PC-9 (cell line): Measurements from ENCODE around the gene AGL. TPM values are rescaled to one million over a fixed set of nuclear protein-coding genes. Genes with fewer than 3 reads are reported as not detected.
"Not testable (repeated sequence)": the region's sequence is repeated elsewhere in the genome, so short reads cannot be mapped to it uniquely, and the experiment has no call there.

ENCODE experiments used
- BruUV-seq: library from RNA; stranded (reverse); fragments of 400-500 nt; replicated peaks from 2 replicates; lab custom pipeline; 2021; lab: Mats Ljungman, UMichigan
- CTCF ChIA-PET: fragments of 300-600 bp; sonication (Branson Sonifier 250); formaldehyde crosslinking; loops from one replicate; lab custom pipeline; 2022; ENCODE audit warnings: antibody characterized with exemption; lab: Charles Lee
- POLR2A ChIA-PET: fragments of 300-600 bp; sonication (Branson Sonifier 250); formaldehyde crosslinking; loops from one replicate; lab custom pipeline; 2022; ENCODE audit warnings: antibody characterized with exemption; ENCODE audit not compliant: unreplicated experiment; lab: Charles Lee
- DNase-seq, 2 experiments: peaks; one replicate each; pipeline versions ENCODE4 v3.0.0 to v3.0.0-alpha.2; 2015 to 2022; ENCODE audit warnings: mixed read lengths in 1 of 2
- H2AFZ ChIP-seq: fragments of 200-600 bp; sonication (generic); 2 replicates; pipeline ENCODE4 v1.8.1; 2017; ENCODE audit warnings: antibody characterized with exemption
- H3F3A ChIP-seq: fragments of 200-600 bp; sonication (generic); 2 replicates; pipeline ENCODE4 v1.8.1; 2017; ENCODE audit warnings: antibody characterized with exemption, mild to moderate bottlenecking, low read depth; ENCODE audit not compliant: insufficient read depth
- H3K27ac ChIP-seq: fragments of 200-600 bp; sonication (generic); 2 replicates; pipeline ENCODE4 v1.6.1; 2016; ENCODE audit warnings: mixed run types
- H3K27me3 ChIP-seq: fragments of 200-600 bp; sonication (generic); 2 replicates; pipeline ENCODE4 v1.6.1; 2016; ENCODE audit warnings: low read depth, mixed run types; ENCODE audit not compliant: insufficient read depth
- H3K36me3 ChIP-seq: fragments of 200-600 bp; sonication (generic); 2 replicates; pipeline ENCODE4 v1.6.1; 2016; ENCODE audit warnings: low read depth, mixed run types
- H3K4me1 ChIP-seq: fragments of 200-600 bp; sonication (generic); replicated peaks from 2 replicates; pipeline ENCODE4 v1.6.1; 2016; ENCODE audit warnings: mixed run types; ENCODE audit not compliant: insufficient read depth
- H3K4me2 ChIP-seq: fragments of 200-600 bp; sonication (generic); 2 replicates; pipeline ENCODE4 v1.6.1; 2017; ENCODE audit warnings: mixed run types
- H3K4me3 ChIP-seq: fragments of 200-600 bp; sonication (generic); 2 replicates; pipeline ENCODE4 v1.6.1; 2016; ENCODE audit warnings: mixed run types
- H3K79me2 ChIP-seq: fragments of 200-600 bp; sonication (generic); 2 replicates; pipeline ENCODE4 v1.6.1; 2017; ENCODE audit warnings: low read depth, mixed run types
- H3K9me2 ChIP-seq: fragments of 200-600 bp; sonication (generic); 2 replicates; pipeline ENCODE4 v1.8.1; 2017; ENCODE audit warnings: mild to moderate bottlenecking; ENCODE audit not compliant: insufficient read depth
- H3K9me3 ChIP-seq: fragments of 200-600 bp; sonication (generic); 2 replicates; pipeline ENCODE4 v1.8.1; 2016; ENCODE audit warnings: low read depth; ENCODE audit not compliant: insufficient read depth
- H4K20me1 ChIP-seq: fragments of 200-600 bp; sonication (generic); 2 replicates; pipeline ENCODE4 v1.8.1; 2017; ENCODE audit not compliant: insufficient read depth
- CTCF ChIP-seq: fragments of 200-600 bp; sonication (generic); conservative IDR thresholded peaks from 2 replicates; pipeline ENCODE4 v1.6.1; 2017; ENCODE audit warnings: mixed run types, antibody characterized with exemption, mild to moderate bottlenecking, moderate library complexity
- EZH2 ChIP-seq: fragments of 200-600 bp; sonication (generic); IDR thresholded peaks from 2 replicates; pipeline ENCODE4 v1.8.0; 2017; ENCODE audit warnings: antibody characterized with exemption, low read depth
- intact Hi-C: fragments of 100-400 bp; cut with micrococcal nuclease; formaldehyde crosslinking; loops from one replicate; pipeline ENCODE4 v1.10.0; 2022; ENCODE audit not compliant: unreplicated experiment
- total RNA-seq: library from RNA; stranded (reverse); gene quantifications from 2 replicates; pipeline ENCODE4 v1.2.3, GENCODE V29; 2021

AGL gene
- total RNA-seq, 1 experiment from 2014 or later, result 15.7 TPM

DNA sequence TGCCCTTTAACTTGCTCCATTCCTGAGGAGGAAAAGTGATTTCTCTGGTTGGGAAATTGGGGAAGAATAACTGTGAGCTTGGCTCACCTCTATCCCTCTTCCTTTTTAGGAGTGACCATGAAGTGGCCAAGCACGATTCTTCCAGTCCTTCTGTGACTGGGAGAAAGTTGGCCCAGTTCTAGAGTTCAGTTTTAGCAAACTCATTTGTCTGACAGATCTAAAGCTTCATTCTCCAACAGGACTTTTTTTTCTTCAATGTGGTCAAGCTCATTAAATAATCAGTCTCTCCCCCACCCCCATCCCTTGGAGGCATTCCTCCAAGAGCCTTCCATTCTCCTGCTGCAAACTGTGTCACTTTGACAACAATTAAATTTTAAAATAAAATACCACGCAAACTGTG lies 6.4 kb upstream of the AGL start:
- Histone ChIP-seq H3K79me2 (no peaks in the 10 kb centered on the region), H3K27ac (no peak overlapping the region), H3K9me3 (0 out of 2 replicates have a peak, but pooled peaks cover 6% of the 10 kb centered on the region), H3K36me3 (no peaks in the 10 kb centered on the region), H3K27me3 (no peaks in the 10 kb centered on the region), H4K20me1 (no peaks in the 10 kb centered on the region), H3K4me2 (no peak overlapping the region), H3K9me2 (peaks cover under 1% of the 10 kb centered on the region; the same call in 1 of the 2 replicates), H3K4me1 (no peaks in the 10 kb centered on the region), H3F3A (no peaks in the 10 kb centered on the region; the same call in 1 of the 2 replicates), H3K4me3 (no peak overlapping the region), H2AFZ (no peak overlapping the region)
- DNase-seq, result no peak
- CTCF ChIA-PET, result no interaction called here
- TF ChIP-seq EZH2 (no peak), CTCF (no peak)
- POLR2A ChIA-PET, result no interaction called here
- no TSS peak for BruUV-seq
- intact Hi-C loops, result no loop called here

DNA sequence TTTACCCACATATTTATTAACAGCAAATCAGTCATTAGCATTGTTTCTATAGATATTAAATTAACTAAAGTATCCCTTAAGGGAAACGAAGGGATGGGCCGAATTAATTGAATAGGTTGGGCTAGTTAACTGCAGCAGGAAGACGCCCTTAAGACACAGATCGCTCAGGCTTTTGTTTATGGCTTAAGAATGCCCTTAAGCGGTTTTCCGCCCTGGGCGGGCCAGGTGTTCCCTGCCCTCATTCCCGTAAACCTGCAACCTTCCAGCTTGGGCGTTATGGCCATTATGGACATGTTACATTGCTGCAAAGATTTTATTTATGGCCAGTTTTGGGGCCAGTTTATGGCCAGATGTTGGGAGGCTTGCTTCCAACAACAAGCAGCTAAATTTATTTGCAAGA lies 5.0 kb upstream of the AGL start:
- BruUV-seq, H3K4me2 ChIP-seq, H2AFZ ChIP-seq, H4K20me1 ChIP-seq, H3K4me1 ChIP-seq, H3K4me3 ChIP-seq, H3K79me2 ChIP-seq, H3K27ac ChIP-seq, H3K36me3 ChIP-seq, intact Hi-C loops, H3F3A ChIP-seq, H3K27me3 ChIP-seq, CTCF ChIA-PET, DNase-seq, H3K9me3 ChIP-seq, POLR2A ChIA-PET, H3K9me2 ChIP-seq: not testable (repeated sequence)

DNA sequence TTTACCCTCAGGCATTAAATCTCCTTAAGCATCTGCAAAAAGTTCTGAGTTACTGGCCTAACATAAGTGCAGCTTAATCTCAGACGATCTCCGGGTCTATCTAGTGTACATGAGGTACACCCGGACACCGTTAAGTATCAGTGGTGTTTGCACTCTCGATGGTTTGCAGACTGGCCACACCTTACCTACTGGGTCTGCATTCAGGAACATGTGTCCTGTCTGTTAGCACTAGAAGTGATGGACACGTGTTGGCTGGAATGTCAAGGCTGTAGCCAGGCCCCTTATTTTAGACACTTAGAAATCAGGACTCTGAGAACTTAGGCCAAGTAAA lies 783 bp upstream of the AGL start:
- H3K9me2 ChIP-seq, result no peaks in the 10 kb centered on the region
- H3K4me2 ChIP-seq, result peak overlapping the region; percentile 86
- peak overlapping the region; percentile 100 for H2AFZ ChIP-seq
- ChIA-PET POLR2A (interaction anchor here (0.6 kb wide), 1 partner anchor 102 kb away, joined by 3 read pairs; no protein-coding TSS in a partner anchor), CTCF (no interaction called here)
- H3K9me3 ChIP-seq, result no peaks in the 10 kb centered on the region
- H4K20me1 ChIP-seq, result no peaks in the 10 kb centered on the region
- H3F3A ChIP-seq, result peaks cover 9% of the 10 kb centered on the region; the same call in 1 of the 2 replicates
- peak overlapping the region; percentile 66 for H3K27ac ChIP-seq
- H3K4me1 ChIP-seq, result peaks cover 20% of the 10 kb centered on the region
- TF ChIP-seq EZH2 (no peak), CTCF (no peak)
- intact Hi-C loops, result no loop called here
- no peaks in the 10 kb centered on the region for H3K27me3 ChIP-seq
- DNase-seq, result no peak
- TSS peak; percentile 96 for BruUV-seq
- peak overlapping the region; percentile 76 for H3K4me3 ChIP-seq
- H3K36me3 ChIP-seq, result no peaks in the 10 kb centered on the region
- peaks cover 16% of the 10 kb centered on the region for H3K79me2 ChIP-seq
